ENCODE measurements around the gene STX2. TPM values are rescaled to one million over a fixed set of nuclear protein-coding genes. Genes with fewer than 3 reads are reported as not detected.

STX2 gene
- polyA plus RNA-seq, 2 of the 4 experiments (the other 2 are of a cell fraction), result 26.8 to 51.3 TPM

GRCh38 chr12:130859161-130859560 is 20.1 kb upstream of the STX2 start (continued):
- no peak for TF ChIP-seq ZFP36 (IDR thresholded peaks at IDR 0.05; ENCODE audit: borderline replicate concordance, partially characterized antibody)
- TF ChIP-seq ATOH8 (CRISPR knock-in tag; IDR thresholded peaks at IDR 0.05; ENCODE audit: low read depth), result no peak
- no peak for TF ChIP-seq CBX2 (IDR thresholded peaks at IDR 0.05; ENCODE audit: borderline replicate concordance, low read depth)

GRCh38 chr12:130858084-130858483 is 19.0 kb upstream of the STX2 start:
- ATAC-seq (no peak), DNase-seq (ENCODE audit: low read depth in 1 of 2, low spot score in 1 of 2) (no peak), FAIRE-seq (no peak)
- 38% methylated on average over 4 of the region's 4 CpGs for WGBS (ENCODE audit: missing lambda C conversion rate)
- Histone ChIP-seq H3K4me3 (no peak overlapping the region), H3K4me1 (no peaks in the 10 kb centered on the region), H3K27ac (no peak overlapping the region), H3K9me3 (peaks cover 22% of the 10 kb centered on the region), H3K4me2 (no peak overlapping the region)
- ChIA-PET CTCF (no interaction called here), POLR2A (no interaction called here)
- TF ChIP-seq FOSL2 (IDR thresholded peaks at IDR 0.05) (no peak), FOSL2 (CRISPR knock-in tag; IDR thresholded peaks at IDR 0.05) (no peak), EHMT2 (IDR thresholded peaks at IDR 0.05; ENCODE audit: low read depth) (no peak), TP53 (CRISPR knock-in tag; IDR thresholded peaks at IDR 0.05) (no peak), NFE2L2 (conservative IDR thresholded peaks at IDR 0.05; ENCODE audit: low read length) (no peak), KDM5A (IDR thresholded peaks at IDR 0.05) (no peak), PBX3 (IDR thresholded peaks at IDR 0.05) (no peak), ELK1 (IDR thresholded peaks at IDR 0.05; ENCODE audit: low read depth, low read length) (no peak), E2F6 (IDR thresholded peaks at IDR 0.05; ENCODE audit: borderline replicate concordance, low read depth) (no peak)

- POLR2A ChIA-PET, result no interaction called here
- ATAC-seq, result no peak
- no peak overlapping the region for H3K27ac ChIP-seq
- H3K9me3 ChIP-seq, result peaks cover 16% of the 10 kb centered on the region
- TF ChIP-seq MYC (IDR thresholded peaks at IDR 0.05; ENCODE audit: borderline replicate concordance, low read length) (no peak), KDM5A (IDR thresholded peaks at IDR 0.05) (no peak), HEYL (CRISPR knock-in tag; IDR thresholded peaks at IDR 0.05) (no peak), PBX3 (IDR thresholded peaks at IDR 0.05) (no peak), ATOH8 (CRISPR knock-in tag; IDR thresholded peaks at IDR 0.05; ENCODE audit: low read depth) (no peak), BHLHE40 (IDR thresholded peaks at IDR 0.05; ENCODE audit: low read depth, low read length) (no peak), RCOR1 (IDR thresholded peaks at IDR 0.05; ENCODE audit: low read depth, low read length) (no peak), KDM1A (IDR thresholded peaks at IDR 0.05; ENCODE audit: low read depth) (no peak), FOXS1 (CRISPR knock-in tag; IDR thresholded peaks at IDR 0.05) (no peak), NPAS2 (CRISPR knock-in tag; IDR thresholded peaks at IDR 0.05; ENCODE audit: borderline replicate concordance) (no peak), HOXA7 (CRISPR knock-in tag; IDR thresholded peaks at IDR 0.05) (no peak), ZC3H11A (IDR thresholded peaks at IDR 0.05) (no peak), E2F6 (IDR thresholded peaks at IDR 0.05; ENCODE audit: borderline replicate concordance, low read depth) (no peak)
- WGBS (ENCODE audit: missing lambda C conversion rate), result 43% methylated on average over 4 of the region's 4 CpGs
- H3K4me2 ChIP-seq, result no peak overlapping the region
- no peak for DNase-seq (ENCODE audit: low read depth in 1 of 2, low spot score in 1 of 2)
- CTCF ChIA-PET, result no interaction called here
- no peak overlapping the region for H3K4me3 ChIP-seq
- FAIRE-seq, result no peak
- H3K4me1 ChIP-seq, result no peaks in the 10 kb centered on the region
Observed at GRCh38 chr12:130856088-130856487, 17.0 kb upstream of the STX2 start.

Measured in A549 (cell line).